HG03378 (cell line): ENCODE results near the gene USH1G.
"Not testable (repeated sequence)": the region's sequence is repeated elsewhere in the genome, so short reads cannot be mapped to it uniquely, and the experiment has no call there.

Experiments
- ATAC-seq: cut with Tn5 transposase; IDR thresholded peaks from one replicate; pipeline ENCODE4 v1.9.1; 2021; ENCODE audit warnings: mild to moderate bottlenecking, moderate library complexity; ENCODE audit not compliant: unreplicated experiment

The USH1G gene

GRCh38 chr17:74907012-74907411, 16.0 kb downstream of the USH1G start:
- ATAC-seq: no peak

GRCh38 chr17:74906214-74906793, 16.8 kb downstream of the USH1G start:
- ATAC-seq: not testable (repeated sequence)

GRCh38 chr17:74904687-74905409, 18.2 kb downstream of the USH1G start:
- no peak for ATAC-seq

GRCh38 chr17:74903671-74904070, 19.4 kb downstream of the USH1G start:
- no peak for ATAC-seq

GRCh38 chr17:74903034-74903433, 20.0 kb downstream of the USH1G start:
- no peak for ATAC-seq

GRCh38 chr17:74901353-74902135, 21.5 kb downstream of the USH1G start:
- no peak for ATAC-seq

GRCh38 chr17:74900208-74900607, 22.8 kb downstream of the USH1G start:
- no peak for ATAC-seq

- no peak for ATAC-seq
These were observed 24.6 kb downstream of the USH1G start for GRCh38 chr17:74898376-74898946.

- no peak for ATAC-seq
These were observed 29.0 kb downstream of the USH1G start for GRCh38 chr17:74893936-74894671.

- no peak for ATAC-seq
These were observed 29.8 kb downstream of the USH1G start, which contains the start of gene FADS6 for GRCh38 chr17:74892974-74893911. Gene FADS6, minus strand, starts transcription at chr17:74893633. Its CDS starts 38 bp downstream, at chr17:74893595.

GRCh38 chr17:74892013-74892841, 30.8 kb downstream of the USH1G start:
- ATAC-seq: no peak

- ATAC-seq: no peak
These were observed 32.5 kb downstream of the USH1G start for GRCh38 chr17:74890554-74890953.

GRCh38 chr17:74888469-74888868, 34.6 kb downstream of the USH1G start:
- ATAC-seq: no peak

GRCh38 chr17:74883241-74883745, 39.8 kb downstream of the USH1G start:
- no peak for ATAC-seq

GRCh38 chr17:74882517-74883240, 40.4 kb downstream of the USH1G start:
- ATAC-seq: no peak

- ATAC-seq: no peak
These were observed 42.0 kb downstream of the USH1G start for GRCh38 chr17:74881073-74881472.

GRCh38 chr17:74879308-74879707, 43.7 kb downstream of the USH1G start:
- no peak for ATAC-seq

GRCh38 chr17:74878658-74879057, 44.4 kb downstream of the USH1G start:
- ATAC-seq: no peak
